GM10266 (cell line): ENCODE measurements around the gene TCERG1.

Experiments
- DNase-seq: peaks from one replicate; pipeline ENCODE4 v3.0.0; 2012; ENCODE audit errors: extremely low spot score
- TF ChIP-seq, protein P1 (sequence below): IDR thresholded peaks from 2 replicates; pipeline ENCODE4 v1.5.1; 2012; ENCODE audit warnings: mild to moderate bottlenecking, low read depth; ENCODE audit not compliant: control insufficient read depth, insufficient read depth; ENCODE audit errors: missing control alignments

TCERG1 gene

DNA sequence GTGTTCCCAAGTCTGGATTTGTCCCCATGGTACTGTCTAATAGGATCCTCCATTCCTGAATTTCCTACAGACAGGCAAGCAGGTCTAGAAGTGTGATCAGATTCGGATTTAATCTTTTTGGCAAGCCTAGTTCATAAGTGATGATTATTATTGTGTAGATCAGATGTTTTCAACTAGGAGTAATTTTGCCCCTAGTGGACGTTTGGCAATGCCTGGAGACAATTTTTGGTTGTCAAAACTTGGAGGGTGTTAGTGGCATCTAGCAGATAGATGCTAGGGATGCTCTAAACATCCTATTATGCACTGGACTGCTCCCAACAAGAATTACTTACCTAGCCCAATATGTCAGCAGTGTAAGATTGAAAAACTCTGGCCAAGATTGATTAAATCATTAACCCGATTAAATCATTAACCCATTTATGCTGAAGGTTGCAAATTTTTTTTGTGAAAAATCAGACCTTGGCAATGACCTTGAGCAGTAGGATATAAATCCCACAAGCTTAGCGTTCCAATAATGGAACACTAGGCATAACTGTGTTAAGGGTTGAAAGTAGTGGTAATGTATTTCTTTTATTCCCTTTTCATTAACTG is 28.2 kb downstream of the TCERG1 start:
- TF ChIP-seq, protein P1, sequence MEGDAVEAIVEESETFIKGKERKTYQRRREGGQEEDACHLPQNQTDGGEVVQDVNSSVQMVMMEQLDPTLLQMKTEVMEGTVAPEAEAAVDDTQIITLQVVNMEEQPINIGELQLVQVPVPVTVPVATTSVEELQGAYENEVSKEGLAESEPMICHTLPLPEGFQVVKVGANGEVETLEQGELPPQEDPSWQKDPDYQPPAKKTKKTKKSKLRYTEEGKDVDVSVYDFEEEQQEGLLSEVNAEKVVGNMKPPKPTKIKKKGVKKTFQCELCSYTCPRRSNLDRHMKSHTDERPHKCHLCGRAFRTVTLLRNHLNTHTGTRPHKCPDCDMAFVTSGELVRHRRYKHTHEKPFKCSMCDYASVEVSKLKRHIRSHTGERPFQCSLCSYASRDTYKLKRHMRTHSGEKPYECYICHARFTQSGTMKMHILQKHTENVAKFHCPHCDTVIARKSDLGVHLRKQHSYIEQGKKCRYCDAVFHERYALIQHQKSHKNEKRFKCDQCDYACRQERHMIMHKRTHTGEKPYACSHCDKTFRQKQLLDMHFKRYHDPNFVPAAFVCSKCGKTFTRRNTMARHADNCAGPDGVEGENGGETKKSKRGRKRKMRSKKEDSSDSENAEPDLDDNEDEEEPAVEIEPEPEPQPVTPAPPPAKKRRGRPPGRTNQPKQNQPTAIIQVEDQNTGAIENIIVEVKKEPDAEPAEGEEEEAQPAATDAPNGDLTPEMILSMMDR: no peak
- no peak for DNase-seq

DNA sequence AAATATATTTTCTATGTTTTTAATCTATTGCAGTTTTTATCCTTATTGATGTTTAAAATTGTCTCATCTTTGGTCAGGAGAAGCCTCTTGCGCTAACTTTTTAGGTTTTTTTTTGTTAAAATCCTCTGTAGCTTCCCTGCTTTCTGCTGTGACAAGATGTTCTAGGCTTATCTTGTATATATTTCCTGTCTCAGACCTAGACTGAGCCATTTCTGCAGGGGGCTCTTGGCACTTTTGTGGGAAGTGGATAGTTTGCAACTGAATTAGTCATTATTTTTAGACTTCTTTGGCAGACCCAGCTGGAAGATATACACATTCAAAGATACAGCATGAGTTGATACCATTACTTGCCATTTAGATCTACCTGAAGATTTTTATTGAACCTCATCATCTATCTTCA is 28.8 kb downstream of the TCERG1 start:
- no peak for DNase-seq

DNA sequence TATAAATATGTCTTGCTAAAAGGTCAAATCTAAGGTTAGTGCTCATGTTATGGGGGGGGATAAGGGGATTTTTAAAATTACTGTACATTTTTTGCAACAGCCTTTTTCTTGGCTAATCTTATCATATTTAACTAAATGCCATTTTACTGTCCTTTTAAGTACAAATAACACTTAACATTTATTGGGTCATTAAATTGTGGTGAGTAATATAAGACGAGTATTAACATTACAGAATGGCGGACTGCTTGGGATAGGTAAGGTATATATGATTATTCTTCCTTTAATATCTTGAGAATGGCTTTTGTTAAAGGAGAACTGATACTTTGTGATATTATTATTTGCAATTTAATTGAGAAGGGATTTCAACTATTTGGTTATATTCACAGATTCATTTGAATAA is 35.6 kb downstream of the TCERG1 start:
- DNase-seq: no peak
- TF ChIP-seq, protein P1: no peak

More for the DNA sequence above, 28.8 kb downstream of the TCERG1 start:
- TF ChIP-seq, protein P1: no peak

DNA sequence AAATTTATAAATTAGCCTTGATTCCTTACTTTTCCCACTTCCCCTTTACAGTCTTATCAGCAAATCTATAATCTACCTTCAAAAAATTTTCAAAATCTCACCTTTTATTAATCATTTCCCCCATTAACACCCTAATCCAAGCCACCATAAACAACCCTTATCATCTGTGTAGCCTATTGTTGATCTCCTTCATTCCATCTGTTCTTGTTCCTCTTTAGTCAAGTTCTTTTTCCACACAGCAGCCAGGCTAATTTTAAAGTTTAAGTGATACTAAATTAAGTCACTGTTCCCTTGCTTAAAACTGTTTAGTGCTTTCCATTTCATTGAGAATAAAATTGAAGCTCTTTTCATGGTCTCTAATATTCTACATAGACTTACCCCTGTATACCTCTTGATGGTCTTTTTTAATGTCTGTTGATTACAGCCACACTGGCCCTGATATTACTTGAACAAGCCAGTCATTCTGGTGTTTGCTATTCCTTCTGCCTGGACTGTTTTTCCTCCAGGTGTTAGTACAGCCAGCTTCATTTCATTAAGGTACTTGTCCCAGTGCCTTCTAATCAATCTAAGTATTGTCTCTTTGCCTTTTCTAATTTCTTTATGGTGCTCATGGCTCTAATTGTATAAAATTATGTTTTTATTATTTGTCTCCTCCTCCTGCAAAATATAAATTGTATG is 37.7 kb downstream of the TCERG1 start:
- no peak for DNase-seq
- TF ChIP-seq, protein P1: no peak

DNA sequence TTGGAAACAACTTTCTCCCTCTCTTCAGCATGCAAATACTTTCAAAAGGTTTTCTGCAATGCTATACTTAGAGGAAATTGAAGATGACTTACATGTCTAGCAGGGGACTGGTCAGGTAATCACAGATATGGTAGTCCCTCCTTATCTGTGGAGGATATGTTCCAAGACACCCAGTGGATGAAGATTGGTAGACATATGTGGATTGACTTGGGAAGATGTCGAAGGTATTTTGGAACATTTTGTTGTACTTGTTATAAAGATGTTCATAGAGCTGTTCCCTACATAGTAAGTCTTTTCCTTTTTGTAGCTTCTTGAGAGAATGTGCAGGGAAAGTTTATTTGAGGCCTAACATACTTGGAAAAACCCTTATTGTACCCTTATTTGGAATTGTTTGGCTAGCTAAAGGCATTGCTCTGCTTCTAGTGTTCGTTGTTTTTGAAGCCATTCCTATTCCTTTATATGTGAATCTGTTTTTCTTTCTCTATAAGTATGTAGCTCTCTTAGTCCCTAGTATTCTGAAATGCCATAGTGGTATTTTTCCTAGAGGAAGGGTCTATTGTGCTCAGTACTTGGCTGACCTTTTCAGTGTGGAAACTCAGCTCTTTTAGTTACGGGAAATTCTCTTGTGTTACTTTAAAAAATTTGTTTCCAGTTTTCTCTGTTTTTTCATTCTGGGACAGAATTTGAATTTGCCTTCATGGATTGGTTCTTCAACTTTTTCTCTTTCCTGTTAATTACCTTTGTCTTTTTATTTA is 43.1 kb downstream of the TCERG1 start:
- no peak for DNase-seq

DNA sequence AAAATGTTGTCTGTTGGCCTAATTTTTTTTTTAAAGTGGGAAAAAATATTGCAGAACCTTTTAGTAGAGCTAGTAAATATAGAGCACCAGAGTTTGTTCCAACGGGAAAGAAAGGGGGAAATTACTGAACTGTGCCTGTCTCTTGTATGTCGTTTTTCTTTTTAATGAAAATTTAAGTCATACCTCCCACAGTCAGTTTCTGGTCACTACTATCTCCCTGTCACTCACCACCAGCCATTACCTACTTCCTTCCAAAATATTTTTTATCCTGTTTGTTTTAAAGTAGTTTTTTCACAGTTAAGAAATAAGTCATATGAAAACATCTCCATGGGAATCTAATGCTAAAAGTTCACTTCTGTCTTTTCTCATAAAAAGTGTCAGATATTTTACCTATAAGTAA is 47.5 kb downstream of the TCERG1 start:
- DNase-seq: no peak
- TF ChIP-seq, protein P1: no peak

More for the DNA sequence above, 43.1 kb downstream of the TCERG1 start:
- TF ChIP-seq, protein P1: no peak

DNA sequence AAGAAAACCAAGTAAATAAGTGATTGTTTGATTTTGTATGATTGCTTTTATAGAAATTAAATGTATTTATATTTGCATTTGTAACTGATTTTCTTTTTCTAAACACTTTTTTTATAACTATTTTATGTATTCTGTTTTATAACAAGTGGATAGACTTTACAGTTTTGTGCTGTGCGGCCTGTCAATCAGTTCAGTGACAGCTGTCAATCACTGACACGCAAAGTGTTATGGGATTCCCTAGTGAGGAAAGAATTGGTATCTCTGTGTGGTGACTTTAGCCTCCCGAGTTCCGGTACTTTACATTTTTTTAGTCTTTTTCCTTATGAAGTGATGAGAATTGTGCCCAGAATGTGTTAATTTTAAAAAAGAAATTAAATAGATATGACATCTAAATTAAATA is 52.5 kb downstream of the TCERG1 start:
- TF ChIP-seq, protein P1: no peak
- DNase-seq: no peak
